Middle frontal gyrus (tissue), 1 donor: Measurements from ENCODE around the gene UBTF.
A peak's percentile ranks its signal among the peaks of the same experiment; 100 is the strongest.
"Not testable (repeated sequence)": the region's sequence is repeated elsewhere in the genome, so short reads cannot be mapped to it uniquely, and the experiment has no call there.

Experiments
- DNase-seq: peaks from one replicate; pipeline ENCODE4 v3.0.0-alpha.2; 2015; ENCODE audit warnings: low spot score; ENCODE audit errors: extremely low spot score

UBTF gene

GRCh38 chr17:44247440-44247841 is 28.0 kb upstream of the UBTF start:
- no peak for DNase-seq

- no peak for DNase-seq
Measured at GRCh38 chr17:44241106-44241624, 21.7 kb upstream of the UBTF start.

GRCh38 chr17:44237886-44238285 is 18.4 kb upstream of the UBTF start:
- DNase-seq: not testable (repeated sequence)

GRCh38 chr17:44236444-44236991 is 17.0 kb upstream of the UBTF start:
- DNase-seq: no peak

- DNase-seq: no peak
Measured at GRCh38 chr17:44235583-44235936, 16.1 kb upstream of the UBTF start.

GRCh38 chr17:44233582-44233981 is 14.1 kb upstream of the UBTF start:
- DNase-seq: no peak

- DNase-seq: no peak
Measured at GRCh38 chr17:44232061-44232460, 12.6 kb upstream of the UBTF start.

- DNase-seq: no peak
Measured at GRCh38 chr17:44230140-44230539, 10.7 kb upstream of the UBTF start.

GRCh38 chr17:44229090-44229489 is 9.6 kb upstream of the UBTF start:
- no peak for DNase-seq

GRCh38 chr17:44223541-44224071 is 4.1 kb upstream of the UBTF start:
- DNase-seq: peak; percentile 7

- DNase-seq: peak; percentile 79
Measured at GRCh38 chr17:44222112-44222869, 2.8 kb upstream of the UBTF start.

- no peak for DNase-seq
Measured at GRCh38 chr17:44221862-44222111, 2.3 kb upstream of the UBTF start.

GRCh38 chr17:44221084-44221861 is 1.8 kb upstream of the UBTF start:
- DNase-seq: peak; percentile 66

GRCh38 chr17:44220213-44221083 is 973 bp upstream of the UBTF start:
- DNase-seq: no peak

GRCh38 chr17:44219108-44219615 is 313 bp downstream of the UBTF start:
- DNase-seq: no peak

- peak; percentile 79 for DNase-seq
Measured at GRCh38 chr17:44218344-44219107, 949 bp downstream of the UBTF start.

- DNase-seq: no peak
Measured at GRCh38 chr17:44217738-44218343, 1.6 kb downstream of the UBTF start.

GRCh38 chr17:44216694-44217093 is 2.8 kb downstream of the UBTF start:
- no peak for DNase-seq

- DNase-seq: no peak
Measured at GRCh38 chr17:44216173-44216572, 3.3 kb downstream of the UBTF start.

- DNase-seq: no peak
Measured at GRCh38 chr17:44214896-44215295, 4.6 kb downstream of the UBTF start.
